ENCODE data around the gene SLC22A25. TPM values are rescaled to one million over a fixed set of nuclear protein-coding genes. Genes with fewer than 3 reads are reported as not detected.
"Not testable (repeated sequence)": the region's sequence is repeated elsewhere in the genome, so short reads cannot be mapped to it uniquely, and the experiment has no call there.

SLC22A25 gene
- total and polyA plus RNA-seq, 2 donors = not detected

- no peak for DNase-seq (ENCODE audit: extremely low spot score)
- no peak overlapping the region for H3K4me3 ChIP-seq (ENCODE audit: low read depth, low read length)
- no peak overlapping the region for H3K27ac ChIP-seq (ENCODE audit: low read depth)
- H3K36me3 ChIP-seq (ENCODE audit: insufficient read depth) = no peaks in the 10 kb centered on the region
- H3K4me1 ChIP-seq (ENCODE audit: insufficient read depth) = no peaks in the 10 kb centered on the region
- 78% methylated on average over 2 of the region's 2 CpGs for WGBS
Observed at GRCh38 chr11:63244862-63245261, 1.5 kb upstream of the SLC22A25 start.

GRCh38 chr11:63242089-63242781, 1.2 kb downstream of the SLC22A25 start:
- no peak overlapping the region for H3K27ac ChIP-seq (ENCODE audit: low read depth)
- 69% methylated on average over 5 of the region's 5 CpGs for WGBS
- DNase-seq (ENCODE audit: extremely low spot score) = no peak
- H3K4me3 ChIP-seq (ENCODE audit: low read depth, low read length) = no peak overlapping the region
- H3K36me3 ChIP-seq (ENCODE audit: insufficient read depth) = no peaks in the 10 kb centered on the region
- no peaks in the 10 kb centered on the region for H3K4me1 ChIP-seq (ENCODE audit: insufficient read depth)

- H3K4me1 ChIP-seq (ENCODE audit: insufficient read depth) = no peaks in the 10 kb centered on the region
Observed at GRCh38 chr11:63240791-63241379, 2.5 kb downstream of the SLC22A25 start.

GRCh38 chr11:63240098-63240497, 3.3 kb downstream of the SLC22A25 start:
- DNase-seq (ENCODE audit: extremely low spot score) = no peak
- no peak overlapping the region for H3K4me3 ChIP-seq (ENCODE audit: low read depth, low read length)
- 22% methylated on average over 1 of the region's 1 CpG for WGBS

More at GRCh38 chr11:63240791-63241379, 2.5 kb downstream of the SLC22A25 start:
- H3K27ac ChIP-seq (ENCODE audit: low read depth) = no peak overlapping the region
- peak; percentile 3 for DNase-seq (ENCODE audit: extremely low spot score)
- no peak overlapping the region for H3K4me3 ChIP-seq (ENCODE audit: low read depth, low read length)
- H3K36me3 ChIP-seq (ENCODE audit: insufficient read depth) = no peaks in the 10 kb centered on the region

GRCh38 chr11:63239254-63239653, 4.1 kb downstream of the SLC22A25 start:
- H3K4me1 ChIP-seq (ENCODE audit: insufficient read depth) = no peaks in the 10 kb centered on the region
- H3K27ac ChIP-seq (ENCODE audit: low read depth) = no peak overlapping the region
- no peak for DNase-seq (ENCODE audit: extremely low spot score)

More at GRCh38 chr11:63240098-63240497, 3.3 kb downstream of the SLC22A25 start:
- Histone ChIP-seq H3K4me1 (ENCODE audit: insufficient read depth) (no peaks in the 10 kb centered on the region), H3K27ac (ENCODE audit: low read depth) (no peak overlapping the region), H3K36me3 (ENCODE audit: insufficient read depth) (no peaks in the 10 kb centered on the region)

GRCh38 chr11:63237413-63237812, 6.0 kb downstream of the SLC22A25 start:
- no peaks in the 10 kb centered on the region for H3K36me3 ChIP-seq (ENCODE audit: insufficient read depth)
- no peak overlapping the region for H3K4me3 ChIP-seq (ENCODE audit: low read depth, low read length)
- H3K4me1 ChIP-seq (ENCODE audit: insufficient read depth) = no peaks in the 10 kb centered on the region
- no peak overlapping the region for H3K27ac ChIP-seq (ENCODE audit: low read depth)
- no peak for DNase-seq (ENCODE audit: extremely low spot score)

More at GRCh38 chr11:63239254-63239653, 4.1 kb downstream of the SLC22A25 start:
- Histone ChIP-seq H3K4me3 (ENCODE audit: low read depth, low read length) (no peak overlapping the region), H3K36me3 (ENCODE audit: insufficient read depth) (no peaks in the 10 kb centered on the region)

- not testable (repeated sequence) for H3K4me3 ChIP-seq (ENCODE audit: low read depth, low read length); DNase-seq (ENCODE audit: extremely low spot score); H3K36me3 ChIP-seq (ENCODE audit: insufficient read depth); H3K27ac ChIP-seq (ENCODE audit: low read depth); H3K4me1 ChIP-seq (ENCODE audit: insufficient read depth)
- 81% methylated on average over 7 of the region's 8 CpGs for WGBS
Observed at GRCh38 chr11:63235471-63236461, 7.6 kb downstream of the SLC22A25 start.

GRCh38 chr11:63229815-63230214, 13.6 kb downstream of the SLC22A25 start:
- no peak for DNase-seq (ENCODE audit: extremely low spot score)
- 16% methylated on average over 1 of the region's 1 CpG for WGBS
- no peak overlapping the region for H3K4me3 ChIP-seq (ENCODE audit: low read depth, low read length)

GRCh38 chr11:63227521-63228107, 15.8 kb downstream of the SLC22A25 start:
- no peak for DNase-seq (ENCODE audit: extremely low spot score)
- Histone ChIP-seq H3K4me1 (ENCODE audit: insufficient read depth) (no peaks in the 10 kb centered on the region), H3K27ac (ENCODE audit: low read depth) (no peak overlapping the region), H3K36me3 (ENCODE audit: insufficient read depth) (no peaks in the 10 kb centered on the region), H3K4me3 (ENCODE audit: low read depth, low read length) (no peak overlapping the region)
- 73% methylated on average over 2 of the region's 2 CpGs for WGBS

More at GRCh38 chr11:63229815-63230214, 13.6 kb downstream of the SLC22A25 start:
- no peaks in the 10 kb centered on the region for H3K36me3 ChIP-seq (ENCODE audit: insufficient read depth)
- no peaks in the 10 kb centered on the region for H3K4me1 ChIP-seq (ENCODE audit: insufficient read depth)
- H3K27ac ChIP-seq (ENCODE audit: low read depth) = no peak overlapping the region

- WGBS = 84% methylated on average over 1 of the region's 1 CpG
- H3K4me1 ChIP-seq (ENCODE audit: insufficient read depth) = no peaks in the 10 kb centered on the region
- no peak for DNase-seq (ENCODE audit: extremely low spot score)
- H3K36me3 ChIP-seq (ENCODE audit: insufficient read depth) = no peaks in the 10 kb centered on the region
- no peak overlapping the region for H3K4me3 ChIP-seq (ENCODE audit: low read depth, low read length)
- no peak overlapping the region for H3K27ac ChIP-seq (ENCODE audit: low read depth)
Observed at GRCh38 chr11:63226488-63227114, 16.8 kb downstream of the SLC22A25 start.

- 63% methylated on average over 4 of the region's 4 CpGs for WGBS
- Histone ChIP-seq H3K4me3 (ENCODE audit: low read depth, low read length) (no peak overlapping the region), H3K27ac (ENCODE audit: low read depth) (no peak overlapping the region), H3K4me1 (ENCODE audit: insufficient read depth) (no peaks in the 10 kb centered on the region), H3K36me3 (ENCODE audit: insufficient read depth) (no peaks in the 10 kb centered on the region)
- no peak for DNase-seq (ENCODE audit: extremely low spot score)
Observed at GRCh38 chr11:63214093-63214492, 29.3 kb downstream of the SLC22A25 start.

GRCh38 chr11:63212742-63213141, 30.7 kb downstream of the SLC22A25 start:
- Histone ChIP-seq H3K36me3 (ENCODE audit: insufficient read depth) (no peaks in the 10 kb centered on the region), H3K4me3 (ENCODE audit: low read depth, low read length) (no peak overlapping the region), H3K4me1 (ENCODE audit: insufficient read depth) (no peaks in the 10 kb centered on the region), H3K27ac (ENCODE audit: low read depth) (no peak overlapping the region)
- WGBS = under 1% methylated on average over 2 of the region's 2 CpGs
- DNase-seq (ENCODE audit: extremely low spot score) = no peak

- DNase-seq (ENCODE audit: extremely low spot score) = no peak
- WGBS = 32% methylated on average over 3 of the region's 3 CpGs
- H3K4me1 ChIP-seq (ENCODE audit: insufficient read depth) = no peaks in the 10 kb centered on the region
- no peaks in the 10 kb centered on the region for H3K36me3 ChIP-seq (ENCODE audit: insufficient read depth)
- H3K27ac ChIP-seq (ENCODE audit: low read depth) = no peak overlapping the region
- no peak overlapping the region for H3K4me3 ChIP-seq (ENCODE audit: low read depth, low read length)
Observed at GRCh38 chr11:63210111-63210510, 33.3 kb downstream of the SLC22A25 start.

Data from urinary bladder (tissue), 4 donors.